HCT116 (cell line): Measurements from ENCODE around the gene RAB9A. TPM values are rescaled to one million over a fixed set of nuclear protein-coding genes. Genes with fewer than 3 reads are reported as not detected.

ENCODE experiments used
- ATAC-seq: fragments of 200-7000 bp; cut with Tn5 transposase; 2 replicates; pipeline ENCODE4 v1.9.1; 2020; ENCODE audit warnings: mild to moderate bottlenecking, moderate library complexity
- BruUV-seq: library from RNA; stranded (reverse); fragments of 400-500 nt; replicated peaks from 2 replicates; lab custom pipeline; 2021; lab: Mats Ljungman, UMichigan
- CTCF ChIA-PET: fragments of 300-600 bp; sonication (Branson Sonifier 250); formaldehyde crosslinking; loops from one replicate; lab custom pipeline; 2021; ENCODE audit warnings: antibody characterized with exemption; lab: Charles Lee
- POLR2A ChIA-PET: fragments of 300-600, 350-600 bp; sonication (Branson Sonifier 250); formaldehyde crosslinking; loops from one replicate; lab custom pipeline; 2021; ENCODE audit warnings: antibody characterized with exemption; lab: Charles Lee
- RAD21 ChIA-PET, 2 experiments: fragments of 300-600 bp; sonication (Branson Sonifier 250); formaldehyde crosslinking; loops; one replicate each; lab custom pipeline; 2023; ENCODE audit warnings: low total read pairs in 2 of 2; ENCODE audit not compliant: uncharacterized antibody in 2 of 2, unreplicated experiment in 2 of 2, low non-redundant PET in 1 of 2; lab: Charles Lee
- DNase-seq: peaks from one replicate; pipeline ENCODE4 v3.0.0-alpha.2; 2010; ENCODE audit warnings: low read depth, low spot score
- H2AFZ ChIP-seq: fragments of 200-600 bp; shearing (Covaris generic), sonication (generic); 2 replicates; pipeline ENCODE4 v1.6.1; 2017; ENCODE audit warnings: low read depth, mixed run types, mixed read lengths, antibody characterized with exemption, low read length; ENCODE audit not compliant: poor library complexity, severe bottlenecking
- H3K27ac ChIP-seq: 2 replicates; pipeline ENCODE4 v1.5.1; 2012; ENCODE audit warnings: low read depth, low read length
- H3K27me3 ChIP-seq: fragments of 200-600 bp; sonication (generic); 2 replicates; pipeline ENCODE4 v1.6.1; 2016; ENCODE audit warnings: mixed run types, low read length, mixed read lengths; ENCODE audit not compliant: insufficient read depth
- H3K36me3 ChIP-seq, 2 experiments: fragments of 200-500 bp in 1 of 2; fragments of 200-600 bp in 1 of 2; sonication (Bioruptor generic) in 1 of 2; sonication (generic) in 1 of 2; 2 replicates each; pipeline versions ENCODE4 v1.5.1 to v1.6.1; 2014 to 2016; ENCODE audit warnings: low read length in 2 of 2, inconsistent platforms in 1 of 2, mixed read lengths in 1 of 2, mixed run types in 1 of 2; ENCODE audit not compliant: insufficient read depth in 2 of 2, control insufficient read depth in 1 of 2
- H3K4me1 ChIP-seq, 2 experiments: fragments of 200-600 bp in 1 of 2; sonication (generic) in 1 of 2; 2 replicates each; pipeline versions ENCODE4 v1.5.1 to v1.6.1; 2012 to 2017; ENCODE audit warnings: low read length in 2 of 2, inconsistent platforms in 1 of 2, mild to moderate bottlenecking in 1 of 2, mixed read lengths in 1 of 2, mixed run types in 1 of 2, moderate library complexity in 1 of 2; ENCODE audit not compliant: insufficient read depth in 2 of 2, control insufficient read depth in 1 of 2
- H3K4me2 ChIP-seq: fragments of 200-600 bp; sonication (generic); 2 replicates; pipeline ENCODE4 v1.6.1; 2017; ENCODE audit warnings: mixed run types, low read length, mixed read lengths
- H3K4me3 ChIP-seq, 2 experiments: fragments of 200-600 bp in 1 of 2; sonication (generic) in 1 of 2; replicated peaks in 1 of 2; 2 replicates each; pipeline ENCODE4 v1.5.1; 2011 to 2016; ENCODE audit warnings: low read length in 2 of 2, control low read depth in 1 of 2, low read depth in 1 of 2, mild to moderate bottlenecking in 1 of 2, mixed read lengths in 1 of 2, mixed run types in 1 of 2
- H3K79me2 ChIP-seq: fragments of 200-600 bp; sonication (generic); 2 replicates; pipeline ENCODE4 v1.6.1; 2017; ENCODE audit warnings: mild to moderate bottlenecking, mixed run types, low read length, moderate library complexity, mixed read lengths; ENCODE audit not compliant: insufficient read depth
- H3K9ac ChIP-seq: fragments of 200-600 bp; sonication (generic); 2 replicates; pipeline ENCODE4 v1.6.1; 2016; ENCODE audit warnings: low read length, mixed read lengths
- H3K9me2 ChIP-seq: fragments of 200-600 bp; sonication (generic), shearing (Covaris generic); 2 replicates; pipeline ENCODE4 v1.6.1; 2017; ENCODE audit warnings: mixed run types, mild to moderate bottlenecking, moderate library complexity; ENCODE audit not compliant: insufficient read depth
- H3K9me3 ChIP-seq, 2 experiments: fragments of 200-500 bp in 1 of 2; fragments of 200-600 bp in 1 of 2; sonication (Bioruptor generic) in 1 of 2; sonication (generic) in 1 of 2; 2 replicates each; pipeline ENCODE4 v1.6.1; 2014 to 2017; ENCODE audit warnings: low read length in 2 of 2, mixed read lengths in 2 of 2, inconsistent platforms in 1 of 2, low read depth in 1 of 2, mild to moderate bottlenecking in 1 of 2, mixed run types in 1 of 2, moderate library complexity in 1 of 2; ENCODE audit not compliant: control insufficient read depth in 1 of 2, insufficient read depth in 1 of 2
- H4K20me1 ChIP-seq: fragments of 200-600 bp; sonication (generic), shearing (Covaris generic); 2 replicates; pipeline ENCODE4 v1.6.1; 2017; ENCODE audit warnings: mixed run types, mild to moderate bottlenecking, moderate library complexity; ENCODE audit not compliant: insufficient read depth
- CEBPB ChIP-seq: IDR thresholded peaks from 2 replicates; pipeline ENCODE4 v1.6.1; 2012; ENCODE audit warnings: low read depth
- ELF1 ChIP-seq: IDR thresholded peaks from 2 replicates; pipeline ENCODE4 v1.6.1; 2012; ENCODE audit warnings: low read depth, borderline replicate concordance
- EZH2 ChIP-seq: fragments of 200-600 bp; sonication (generic); IDR thresholded peaks from 2 replicates; pipeline ENCODE4 v1.6.1; 2017; ENCODE audit warnings: antibody characterized with exemption, mixed run types
- FOSL1 ChIP-seq: IDR thresholded peaks from 2 replicates; pipeline ENCODE4 v1.6.1; 2012; ENCODE audit warnings: low read depth
- JUND ChIP-seq: IDR thresholded peaks from 2 replicates; pipeline ENCODE4 v1.6.1; 2012
- POLR2A ChIP-seq: IDR thresholded peaks from 2 replicates; pipeline ENCODE4 v1.7.0; 2011; ENCODE audit warnings: borderline replicate concordance; ENCODE audit not compliant: insufficient read depth, insufficient read length; ENCODE audit errors: extremely low read depth
- POLR2AphosphoS5 ChIP-seq: IDR thresholded peaks from 2 replicates; pipeline ENCODE4 v1.6.1; 2011; ENCODE audit warnings: mild to moderate bottlenecking, low read depth, low read length, moderate library complexity
- RAD21 ChIP-seq: IDR thresholded peaks from 2 replicates; pipeline ENCODE4 v1.6.1; 2012; ENCODE audit warnings: low read depth, mild to moderate bottlenecking
- REST ChIP-seq: IDR thresholded peaks from 2 replicates; pipeline ENCODE4 v1.6.1; 2012; ENCODE audit warnings: low read depth
- SIN3A ChIP-seq: IDR thresholded peaks from 2 replicates; pipeline ENCODE4 v1.6.1; 2012; ENCODE audit warnings: low read depth
- SP1 ChIP-seq: IDR thresholded peaks from 2 replicates; pipeline ENCODE4 v1.6.1; 2012; ENCODE audit warnings: low read depth
- SRF ChIP-seq: IDR thresholded peaks from 2 replicates; pipeline ENCODE4 v1.6.1; 2012; ENCODE audit warnings: low read depth
- TCF7L2 ChIP-seq: IDR thresholded peaks from 2 replicates; pipeline ENCODE4 v1.7.0; 2011; ENCODE audit warnings: borderline replicate concordance, inconsistent platforms; ENCODE audit not compliant: insufficient read depth, insufficient read length; ENCODE audit errors: extremely low read depth
- YY1 ChIP-seq: IDR thresholded peaks from 2 replicates; pipeline ENCODE4 v1.6.1; 2011; ENCODE audit warnings: low read length, low read depth, moderate library complexity, mild to moderate bottlenecking; ENCODE audit not compliant: insufficient replicate concordance; ENCODE audit errors: extremely low read depth
- ZBTB33 ChIP-seq: IDR thresholded peaks from 2 replicates; pipeline ENCODE4 v1.6.1; 2011; ENCODE audit warnings: mild to moderate bottlenecking, low read length, moderate library complexity; ENCODE audit not compliant: insufficient replicate concordance; ENCODE audit errors: extremely low read depth
- ZFX ChIP-seq: fragments of 450-650 bp; IDR thresholded peaks from 2 replicates; pipeline ENCODE4 v1.6.1; 2017
- intact Hi-C: fragments of 100-400 bp; cut with micrococcal nuclease; formaldehyde crosslinking; loops from 2 replicates; pipeline ENCODE4 v1.10.0; 2022
- total RNA-seq: library from RNA; stranded (reverse); gene quantifications from one replicate; pipeline ENCODE4 v1.2.1, GENCODE V29; 2021; ENCODE audit not compliant: unreplicated experiment
- TF ChIP-seq, protein P1 (sequence below): IDR thresholded peaks from 2 replicates; pipeline ENCODE4 v1.6.1; 2012
- TF ChIP-seq, protein P2 (sequence below), 3 experiments: fragments of 200-600 bp in 1 of 3; sonication (generic) in 1 of 3; IDR thresholded peaks in 2 of 3; conservative IDR thresholded peaks in 1 of 3; 2 replicates each; pipeline ENCODE4 v1.5.1; 2012 to 2017; ENCODE audit warnings: low read depth in 2 of 3, low read length in 2 of 3, antibody characterized with exemption in 1 of 3, borderline replicate concordance in 1 of 3, control low read depth in 1 of 3, mild to moderate bottlenecking in 1 of 3, mixed read lengths in 1 of 3, mixed run types in 1 of 3, moderate library complexity in 1 of 3; ENCODE audit not compliant: insufficient read depth in 1 of 3
- TF ChIP-seq, protein P3 (sequence below): IDR thresholded peaks from 2 replicates; pipeline ENCODE4 v1.6.1; 2012

Gene RAB9A
- total RNA-seq, 1 experiment from 2014 or later = 23.9 TPM

GRCh38 chrX:13651150-13651549 is 37.8 kb upstream of the RAB9A start:
- Histone ChIP-seq H3K27ac (no peak overlapping the region), H3K9ac (no peak overlapping the region), H4K20me1 (no peaks in the 10 kb centered on the region), H3K9me3 (no peaks in the 10 kb centered on the region), H3K4me3 (no peak overlapping the region), H3K79me2 (no peaks in the 10 kb centered on the region), H3K27me3 (no peaks in the 10 kb centered on the region), H3K9me2 (no peaks in the 10 kb centered on the region), H3K4me2 (no peak overlapping the region), H3K36me3 (no peaks in the 10 kb centered on the region), H3K4me1 (peaks cover 14 to 31% of the 10 kb centered on the region in 2 experiments), H2AFZ (no peak overlapping the region)
- ChIA-PET POLR2A (no interaction called here), CTCF (interaction anchor here (0.6 kb wide), 1 partner anchor 289 kb away, joined by 3 read pairs; no protein-coding TSS in a partner anchor), RAD21 (no interaction called here)
- no TSS peak for BruUV-seq
- TF ChIP-seq ZFX (no peak), REST (no peak), SP1 (no peak), ZBTB33 (no peak), RAD21 (no peak), SRF (no peak), SIN3A (no peak), YY1 (no peak), CEBPB (no peak), POLR2AphosphoS5 (no peak), TCF7L2 (no peak), FOSL1 (no peak), POLR2A (no peak), EZH2 (no peak), JUND (no peak), ELF1 (no peak)
- TF ChIP-seq, protein P1, sequence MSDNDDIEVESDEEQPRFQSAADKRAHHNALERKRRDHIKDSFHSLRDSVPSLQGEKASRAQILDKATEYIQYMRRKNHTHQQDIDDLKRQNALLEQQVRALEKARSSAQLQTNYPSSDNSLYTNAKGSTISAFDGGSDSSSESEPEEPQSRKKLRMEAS = no peak
- TF ChIP-seq, protein P2, sequence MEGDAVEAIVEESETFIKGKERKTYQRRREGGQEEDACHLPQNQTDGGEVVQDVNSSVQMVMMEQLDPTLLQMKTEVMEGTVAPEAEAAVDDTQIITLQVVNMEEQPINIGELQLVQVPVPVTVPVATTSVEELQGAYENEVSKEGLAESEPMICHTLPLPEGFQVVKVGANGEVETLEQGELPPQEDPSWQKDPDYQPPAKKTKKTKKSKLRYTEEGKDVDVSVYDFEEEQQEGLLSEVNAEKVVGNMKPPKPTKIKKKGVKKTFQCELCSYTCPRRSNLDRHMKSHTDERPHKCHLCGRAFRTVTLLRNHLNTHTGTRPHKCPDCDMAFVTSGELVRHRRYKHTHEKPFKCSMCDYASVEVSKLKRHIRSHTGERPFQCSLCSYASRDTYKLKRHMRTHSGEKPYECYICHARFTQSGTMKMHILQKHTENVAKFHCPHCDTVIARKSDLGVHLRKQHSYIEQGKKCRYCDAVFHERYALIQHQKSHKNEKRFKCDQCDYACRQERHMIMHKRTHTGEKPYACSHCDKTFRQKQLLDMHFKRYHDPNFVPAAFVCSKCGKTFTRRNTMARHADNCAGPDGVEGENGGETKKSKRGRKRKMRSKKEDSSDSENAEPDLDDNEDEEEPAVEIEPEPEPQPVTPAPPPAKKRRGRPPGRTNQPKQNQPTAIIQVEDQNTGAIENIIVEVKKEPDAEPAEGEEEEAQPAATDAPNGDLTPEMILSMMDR (IDR thresholded peaks at IDR 0.05 in 2 of 3, conservative IDR thresholded peaks at IDR 0.05 in 1 of 3; ENCODE audit: borderline replicate concordance in 1 of 3, insufficient read depth in 1 of 3, low read depth in 2 of 3, low read length in 2 of 3) = no peak
- TF ChIP-seq, protein P3, sequence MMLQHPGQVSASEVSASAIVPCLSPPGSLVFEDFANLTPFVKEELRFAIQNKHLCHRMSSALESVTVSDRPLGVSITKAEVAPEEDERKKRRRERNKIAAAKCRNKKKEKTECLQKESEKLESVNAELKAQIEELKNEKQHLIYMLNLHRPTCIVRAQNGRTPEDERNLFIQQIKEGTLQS = no peak
- DNase-seq (no peak), ATAC-seq (no peak)
- intact Hi-C loops = no loop called here
